Activated naive CD8-positive, alpha-beta T cell treated with anti-CD3 and anti-CD28 coated beads, Interleukin-2, amount 10 ng/mL, durations not matched to agents 7 days and 5 days (primary cell): ENCODE results near the gene COL6A1. TPM values are rescaled to one million over a fixed set of nuclear protein-coding genes. Genes with fewer than 3 reads are reported as not detected.

ENCODE experiments used
- ATAC-seq: fragments of 150-1000 bp; cut with Tn5 transposase; one replicate; pipeline ENCODE4 v1.10.0; 2021; ENCODE audit warnings: low read depth, moderate library complexity
- POLR2A ChIA-PET: fragments of 350-600 bp; sonication (Branson Sonifier 250); formaldehyde crosslinking; loops from one replicate; lab custom pipeline; 2021; ENCODE audit warnings: antibody characterized with exemption; lab: Charles Lee
- DNase-seq: peaks from one replicate; pipeline ENCODE4 v3.0.0; 2021
- H3K27ac Mint-ChIP-seq: one replicate; pipeline ENCODE4 v1.8.0; 2022; ENCODE audit warnings: mild to moderate bottlenecking, mixed read lengths
- H3K27me3 Mint-ChIP-seq: one replicate; pipeline ENCODE4 v1.8.0; 2022; ENCODE audit warnings: mild to moderate bottlenecking, moderate library complexity, mixed read lengths
- H3K36me3 Mint-ChIP-seq: one replicate; pipeline ENCODE4 v1.8.0; 2021; ENCODE audit warnings: mild to moderate bottlenecking, mixed read lengths
- H3K4me1 Mint-ChIP-seq: one replicate; pipeline ENCODE4 v1.8.0; 2021; ENCODE audit warnings: mixed read lengths
- H3K4me3 Mint-ChIP-seq: one replicate; pipeline ENCODE4 v1.8.0; 2022; ENCODE audit warnings: mild to moderate bottlenecking, moderate library complexity, mixed read lengths
- H3K9me3 Mint-ChIP-seq: one replicate; pipeline ENCODE4 v1.8.0; 2021; ENCODE audit warnings: mixed read lengths
- total RNA-seq, 2 experiments: library from RNA; stranded (reverse); gene quantifications; one replicate each; pipeline ENCODE4 v1.2.3, GENCODE V29; 2021

Gene COL6A1
- total RNA-seq, 2 experiments from 2014 or later: 3.5 to 3.8 TPM

- H3K27me3 Mint-ChIP-seq: peaks cover 9% of the 10 kb centered on the region
- H3K27ac Mint-ChIP-seq: no peak overlapping the region
- ATAC-seq: no peak
- POLR2A ChIA-PET: interaction anchor here (0.7 kb wide), 1 partner anchor 110 kb away, joined by 3 read pairs; no protein-coding TSS in a partner anchor
- no peaks in the 10 kb centered on the region for H3K36me3 Mint-ChIP-seq
- no peaks in the 10 kb centered on the region for H3K9me3 Mint-ChIP-seq
- no peaks in the 10 kb centered on the region for H3K4me1 Mint-ChIP-seq
- DNase-seq: peak; percentile 22
- no peak overlapping the region for H3K4me3 Mint-ChIP-seq
Measured at GRCh38 chr21:45985471-45986315, 4.1 kb downstream of the COL6A1 start.

- ATAC-seq: no peak
- H3K36me3 Mint-ChIP-seq: no peaks in the 10 kb centered on the region
- no peak overlapping the region for H3K27ac Mint-ChIP-seq
- DNase-seq: no peak
- H3K27me3 Mint-ChIP-seq: peaks cover 9% of the 10 kb centered on the region
- POLR2A ChIA-PET: interaction anchor here (0.7 kb wide), 1 partner anchor 109 kb away, joined by 3 read pairs; no protein-coding TSS in a partner anchor
- no peak overlapping the region for H3K4me3 Mint-ChIP-seq
- no peaks in the 10 kb centered on the region for H3K9me3 Mint-ChIP-seq
- no peaks in the 10 kb centered on the region for H3K4me1 Mint-ChIP-seq
Measured at GRCh38 chr21:45986316-45987051, 4.9 kb downstream of the COL6A1 start.

- peaks cover 9% of the 10 kb centered on the region for H3K27me3 Mint-ChIP-seq
- no peak overlapping the region for H3K4me3 Mint-ChIP-seq
- DNase-seq (peak; percentile 20), ATAC-seq (no peak)
- H3K27ac Mint-ChIP-seq: no peak overlapping the region
- no peaks in the 10 kb centered on the region for H3K36me3 Mint-ChIP-seq
- POLR2A ChIA-PET: no interaction called here
- H3K9me3 Mint-ChIP-seq: no peaks in the 10 kb centered on the region
- H3K4me1 Mint-ChIP-seq: no peaks in the 10 kb centered on the region
Measured at GRCh38 chr21:45987121-45987711, 5.6 kb downstream of the COL6A1 start.

- peak; percentile 20 for DNase-seq
- Mint-ChIP-seq H3K4me1 (no peaks in the 10 kb centered on the region), H3K27me3 (peaks cover 3% of the 10 kb centered on the region), H3K36me3 (no peaks in the 10 kb centered on the region), H3K9me3 (no peaks in the 10 kb centered on the region), H3K27ac (no peak overlapping the region), H3K4me3 (no peak overlapping the region)
- no peak for ATAC-seq
- POLR2A ChIA-PET: no interaction called here
Measured at GRCh38 chr21:45988366-45989347, 7.1 kb downstream of the COL6A1 start.

GRCh38 chr21:45989355-45990048, 7.9 kb downstream of the COL6A1 start:
- ATAC-seq (no peak), DNase-seq (peak; percentile 28)
- H3K27me3 Mint-ChIP-seq: peaks cover 3% of the 10 kb centered on the region
- no peaks in the 10 kb centered on the region for H3K36me3 Mint-ChIP-seq
- POLR2A ChIA-PET: no interaction called here
- no peak overlapping the region for H3K27ac Mint-ChIP-seq
- H3K4me3 Mint-ChIP-seq: no peak overlapping the region
- no peaks in the 10 kb centered on the region for H3K9me3 Mint-ChIP-seq
- H3K4me1 Mint-ChIP-seq: no peaks in the 10 kb centered on the region

GRCh38 chr21:45990049-45990711, 8.6 kb downstream of the COL6A1 start:
- H3K27ac Mint-ChIP-seq: no peak overlapping the region
- no peaks in the 10 kb centered on the region for H3K27me3 Mint-ChIP-seq
- H3K36me3 Mint-ChIP-seq: no peaks in the 10 kb centered on the region
- ATAC-seq: no peak
- DNase-seq: peak; percentile 13
- no peaks in the 10 kb centered on the region for H3K4me1 Mint-ChIP-seq
- no peaks in the 10 kb centered on the region for H3K9me3 Mint-ChIP-seq
- H3K4me3 Mint-ChIP-seq: no peak overlapping the region
- POLR2A ChIA-PET: no interaction called here

- no peak overlapping the region for H3K4me3 Mint-ChIP-seq
- no peak overlapping the region for H3K27ac Mint-ChIP-seq
- no peaks in the 10 kb centered on the region for H3K27me3 Mint-ChIP-seq
- no peaks in the 10 kb centered on the region for H3K4me1 Mint-ChIP-seq
- H3K36me3 Mint-ChIP-seq: no peaks in the 10 kb centered on the region
- POLR2A ChIA-PET: no interaction called here
- H3K9me3 Mint-ChIP-seq: no peaks in the 10 kb centered on the region
- DNase-seq (peak; percentile 20), ATAC-seq (no peak)
Measured at GRCh38 chr21:45990741-45991605, 9.4 kb downstream of the COL6A1 start.

GRCh38 chr21:45991606-45992300, 10.2 kb downstream of the COL6A1 start:
- Mint-ChIP-seq H3K4me1 (no peaks in the 10 kb centered on the region), H3K27me3 (no peaks in the 10 kb centered on the region), H3K27ac (no peak overlapping the region), H3K36me3 (no peaks in the 10 kb centered on the region), H3K4me3 (no peak overlapping the region), H3K9me3 (no peaks in the 10 kb centered on the region)
- no peak for ATAC-seq
- peak; percentile 16 for DNase-seq
- POLR2A ChIA-PET: no interaction called here

GRCh38 chr21:45992301-45993209, 11.0 kb downstream of the COL6A1 start:
- Mint-ChIP-seq H3K9me3 (no peaks in the 10 kb centered on the region), H3K36me3 (no peaks in the 10 kb centered on the region), H3K4me1 (no peaks in the 10 kb centered on the region), H3K27me3 (no peaks in the 10 kb centered on the region), H3K4me3 (no peak overlapping the region), H3K27ac (no peak overlapping the region)
- ATAC-seq: no peak
- DNase-seq: peak; percentile 20
- POLR2A ChIA-PET: no interaction called here
